GM12891 (cell line): ENCODE results near the gene PHPT1.

Source experiments
- POLR2A ChIP-seq: IDR thresholded peaks from 2 replicates; pipeline ENCODE4 v1.6.1; 2011; ENCODE audit warnings: low read depth, low read length, control low read depth
- POLR2AphosphoS5 ChIP-seq: IDR thresholded peaks from 2 replicates; pipeline ENCODE4 v1.6.1; 2011; ENCODE audit warnings: low read depth, low read length, control low read depth
- POU2F2 ChIP-seq: IDR thresholded peaks from 2 replicates; pipeline ENCODE4 v1.6.1; 2011; ENCODE audit warnings: low read depth, mild to moderate bottlenecking, control low read depth, low read length, moderate library complexity
- TAF1 ChIP-seq: IDR thresholded peaks from 2 replicates; pipeline ENCODE4 v1.6.1; 2011; ENCODE audit warnings: low read depth, low read length, control low read depth

DNA sequence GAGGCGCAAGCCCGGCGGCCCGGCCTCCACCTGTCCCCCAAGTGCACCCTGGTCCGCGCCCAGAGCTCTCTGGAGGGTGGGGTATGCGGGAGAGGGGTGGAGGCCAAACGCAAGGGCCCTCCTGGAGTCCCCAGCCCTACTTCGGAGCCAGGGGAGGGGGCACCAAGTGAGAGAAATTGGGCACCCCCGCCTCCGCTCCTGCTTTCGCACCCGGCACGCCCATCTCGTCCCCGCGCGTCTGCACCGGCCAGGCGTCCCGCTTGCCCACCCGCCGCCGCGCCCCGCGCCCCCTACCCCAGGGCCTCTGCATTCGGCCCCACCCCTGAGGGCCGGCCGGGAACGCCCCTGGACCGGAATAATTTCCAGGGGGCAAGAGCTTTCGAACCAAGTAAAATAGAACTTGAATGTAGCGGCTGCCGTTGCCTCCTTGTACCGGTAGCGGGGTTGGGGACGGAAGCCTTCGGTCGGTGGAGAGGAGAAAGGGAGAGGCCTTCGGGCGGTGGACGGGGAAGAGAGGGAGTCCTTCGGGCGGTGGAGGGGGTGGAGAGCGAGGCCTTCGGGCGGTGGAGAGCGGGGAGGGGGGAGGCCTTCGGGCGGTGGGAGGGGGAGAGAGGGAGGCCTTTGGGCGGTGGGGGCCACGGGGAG is 694 bp upstream of the PHPT1 start:
- no peak for TF ChIP-seq POLR2A
- TF ChIP-seq TAF1, result no peak
- no peak for TF ChIP-seq POLR2AphosphoS5
- TF ChIP-seq POU2F2, result no peak
